Vagina (tissue), 2 donors: ENCODE results near the gene ITGA2B.

Source experiments
- CTCF ChIP-seq, 3 experiments: fragments of 450-650 bp in 2 of 3; fragments of 200-600 bp in 1 of 3; sonication (generic) in 1 of 3; IDR thresholded peaks; one replicate each; pipeline ENCODE4 v1.5.1; 2017 to 2019; ENCODE audit warnings: antibody characterized with exemption in 3 of 3, mild to moderate bottlenecking in 2 of 3, moderate library complexity in 2 of 3
- POLR2A ChIP-seq, 2 donors: fragments of 450-650 bp; IDR thresholded peaks; one replicate each; pipeline ENCODE4 v1.6.1; 2017; ENCODE audit warnings: antibody characterized with exemption in 2 of 2, mild to moderate bottlenecking in 2 of 2, moderate library complexity in 2 of 2

GRCh38 chr17:44351961-44352827, 37.3 kb downstream of the ITGA2B start:
- TF ChIP-seq CTCF (IDR thresholded peaks at IDR 0.05) (no peak), POLR2A (IDR thresholded peaks at IDR 0.05) (no peak)
